CD14-positive monocyte (primary cell): ENCODE data around the gene DPM2. TPM values are rescaled to one million over a fixed set of nuclear protein-coding genes. Genes with fewer than 3 reads are reported as not detected.

ENCODE experiments used
- DNase-seq, 3 donors: peaks; one replicate each; pipeline ENCODE4 v3.0.0-alpha.2; 2011 to 2022
- H2AFZ ChIP-seq: 2 replicates; pipeline ENCODE4 v1.6.0; 2012; ENCODE audit warnings: mild to moderate bottlenecking, low read depth, low read length, inconsistent platforms; ENCODE audit not compliant: insufficient read depth, poor library complexity, severe bottlenecking
- H3K27ac ChIP-seq, 2 donors: 1 replicate in 1 of 2; 2 replicates in 1 of 2; pipeline ENCODE4 v1.5.1; 2012 to 2013; ENCODE audit warnings: low read length in 2 of 2, control low read depth in 1 of 2, inconsistent platforms in 1 of 2, low read depth in 1 of 2, mild to moderate bottlenecking in 1 of 2
- H3K27me3 ChIP-seq, 2 donors: one replicate each; pipeline versions ENCODE4 v1.6.0 to v1.6.1; 2011 to 2013; ENCODE audit warnings: low read length in 2 of 2; ENCODE audit not compliant: control insufficient read depth in 2 of 2, insufficient read depth in 2 of 2
- H3K36me3 ChIP-seq, 2 donors: replicated peaks in 1 of 2; 1 replicate in 1 of 2; 2 replicates in 1 of 2; pipeline versions ENCODE4 v1.5.1 to v1.6.1; 2012 to 2013; ENCODE audit warnings: low read length in 2 of 2, control low read depth in 1 of 2, inconsistent platforms in 1 of 2, mild to moderate bottlenecking in 1 of 2; ENCODE audit not compliant: insufficient read depth in 2 of 2, control insufficient read depth in 1 of 2
- H3K4me1 ChIP-seq, 2 donors: 1 replicate in 1 of 2; 2 replicates in 1 of 2; pipeline versions ENCODE4 v1.5.1 to v1.6.1; 2012 to 2013; ENCODE audit warnings: low read length in 2 of 2, control low read depth in 1 of 2, inconsistent platforms in 1 of 2, mild to moderate bottlenecking in 1 of 2, moderate library complexity in 1 of 2; ENCODE audit not compliant: insufficient read depth in 2 of 2, control insufficient read depth in 1 of 2
- H3K4me2 ChIP-seq: replicated peaks from 2 replicates; pipeline ENCODE3; 2012; ENCODE audit warnings: low read length, moderate library complexity, mild to moderate bottlenecking; ENCODE audit not compliant: poor library complexity, severe bottlenecking; ENCODE audit errors: extremely low read depth
- H3K4me3 ChIP-seq, 3 experiments: fragments of 200-600 bp in 1 of 3; sonication (generic) in 1 of 3; replicated peaks in 1 of 3; 1 replicate in 2 of 3; 2 replicates in 1 of 3; pipeline ENCODE4 v1.5.1; 2011 to 2013; ENCODE audit warnings: low read length in 3 of 3, mild to moderate bottlenecking in 3 of 3, control low read depth in 2 of 3, low read depth in 2 of 3, inconsistent platforms in 1 of 3, moderate library complexity in 1 of 3
- H3K79me2 ChIP-seq: 2 replicates; pipeline ENCODE4 v1.6.0; 2012; ENCODE audit warnings: mild to moderate bottlenecking, control low read depth, inconsistent platforms, low read length, moderate library complexity; ENCODE audit not compliant: insufficient read depth
- H3K9ac ChIP-seq: 2 replicates; pipeline ENCODE4 v1.6.0; 2017; ENCODE audit warnings: low read length, mild to moderate bottlenecking; ENCODE audit not compliant: insufficient read depth, poor library complexity, severe bottlenecking
- H3K9me3 ChIP-seq, 2 donors: replicated peaks in 1 of 2; 1 replicate in 1 of 2; 2 replicates in 1 of 2; pipeline versions ENCODE4 v1.5.1 to v1.6.1; 2012 to 2013; ENCODE audit warnings: low read length in 2 of 2, control low read depth in 1 of 2; ENCODE audit not compliant: control insufficient read depth in 1 of 2, insufficient read depth in 1 of 2
- H4K20me1 ChIP-seq: 2 replicates; pipeline ENCODE4 v1.6.0; 2012; ENCODE audit warnings: mild to moderate bottlenecking, low read length, control low read depth, moderate library complexity; ENCODE audit not compliant: insufficient read depth
- H3K27ac Mint-ChIP-seq, 7 donors: one replicate each; pipeline ENCODE4 v1.8.0; 2020; ENCODE audit warnings: mild to moderate bottlenecking in 7 of 7, mixed read lengths in 7 of 7, moderate library complexity in 6 of 7, inconsistent platforms in 2 of 7
- H3K27me3 Mint-ChIP-seq, 3 donors: one replicate each; pipeline ENCODE4 v1.8.0; 2021 to 2022; ENCODE audit warnings: low read depth in 3 of 3, mild to moderate bottlenecking in 3 of 3, mixed read lengths in 3 of 3, moderate library complexity in 3 of 3, inconsistent platforms in 1 of 3
- H3K36me3 Mint-ChIP-seq, 2 donors: one replicate each; pipeline ENCODE4 v1.8.0; 2020; ENCODE audit warnings: mixed read lengths in 2 of 2, inconsistent platforms in 1 of 2, mild to moderate bottlenecking in 1 of 2
- H3K4me1 Mint-ChIP-seq: one replicate; pipeline ENCODE4 v1.8.0; 2020; ENCODE audit warnings: mild to moderate bottlenecking, mixed read lengths
- H3K4me3 Mint-ChIP-seq, 2 donors: one replicate each; pipeline ENCODE4 v1.8.0; 2020; ENCODE audit warnings: mild to moderate bottlenecking in 2 of 2, mixed read lengths in 2 of 2, moderate library complexity in 1 of 2
- H3K9me3 Mint-ChIP-seq, 7 donors: one replicate each; pipeline ENCODE4 v1.8.0; 2020 to 2022; ENCODE audit warnings: mixed read lengths in 7 of 7, mild to moderate bottlenecking in 6 of 7, moderate library complexity in 6 of 7, inconsistent platforms in 2 of 7
- WGBS: methylation state at CpG from one replicate; pipeline ENCODE4 v1.1.5; 2013; ENCODE audit warnings: missing lambda C conversion rate; ENCODE audit not compliant: insufficient coverage; 5-methylcytosine and 5-hydroxymethylcytosine counted together
- intact Hi-C, 2 donors: fragments of 100-400 bp; cut with micrococcal nuclease; formaldehyde crosslinking; loops; one replicate each; pipeline versions ENCODE4 v1.15.0 to v1.15.1; 2023
- polyA plus RNA-seq, 3 donors: library from polyadenylated mRNA; depleted of rRNA in 1 of 3; unstranded in 2 of 3; stranded (reverse) in 1 of 3; fragments of 300-500 nt in 2 of 3; fragments of >200 nt in 1 of 3; fragmentation: Illumina TruSeq in 2 of 3; gene quantifications; 1 replicate in 2 of 3; 2 replicates in 1 of 3; pipeline ENCODE4 v1.2.3, GENCODE V29; 2012 to 2021
- TF ChIP-seq, protein P1 (sequence below): fragments of 200-600 bp; IDR thresholded peaks from one replicate; pipeline ENCODE4 v1.8.0; 2022; ENCODE audit warnings: antibody characterized with exemption, mild to moderate bottlenecking

DPM2 gene
- polyA plus RNA-seq, 3 donors, result 22.4 to 28.7 (median 25.4) TPM

DNA sequence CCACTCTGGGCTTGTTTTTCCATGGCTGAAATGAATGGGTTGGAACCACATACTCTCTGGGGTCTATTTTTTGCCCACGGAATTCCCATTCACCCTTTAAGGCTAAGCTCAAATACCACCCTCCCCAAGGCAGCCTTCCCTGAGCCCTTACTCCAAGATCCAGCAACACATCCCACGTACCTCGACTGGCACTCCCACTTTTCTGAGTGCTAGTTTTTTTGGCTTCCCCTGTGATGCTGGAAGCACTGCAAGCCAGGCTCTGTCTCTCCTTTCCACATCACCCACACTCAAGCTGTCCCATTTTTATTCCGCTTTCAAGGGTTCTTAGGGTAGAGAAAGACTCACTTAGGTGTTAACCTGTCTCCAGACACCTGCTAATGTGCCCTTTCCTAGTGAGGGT is 44.3 kb downstream of the DPM2 start:
- H3K4me3 Mint-ChIP-seq, result no peak overlapping the region
- no peaks in the 10 kb centered on the region for H3K27me3 ChIP-seq
- H3K4me1 ChIP-seq, result peaks cover 12 to 16% of the 10 kb centered on the region in 2 donors
- H3K4me2 ChIP-seq, result no peak overlapping the region
- H2AFZ ChIP-seq, result no peak overlapping the region
- TF ChIP-seq, protein P1, sequence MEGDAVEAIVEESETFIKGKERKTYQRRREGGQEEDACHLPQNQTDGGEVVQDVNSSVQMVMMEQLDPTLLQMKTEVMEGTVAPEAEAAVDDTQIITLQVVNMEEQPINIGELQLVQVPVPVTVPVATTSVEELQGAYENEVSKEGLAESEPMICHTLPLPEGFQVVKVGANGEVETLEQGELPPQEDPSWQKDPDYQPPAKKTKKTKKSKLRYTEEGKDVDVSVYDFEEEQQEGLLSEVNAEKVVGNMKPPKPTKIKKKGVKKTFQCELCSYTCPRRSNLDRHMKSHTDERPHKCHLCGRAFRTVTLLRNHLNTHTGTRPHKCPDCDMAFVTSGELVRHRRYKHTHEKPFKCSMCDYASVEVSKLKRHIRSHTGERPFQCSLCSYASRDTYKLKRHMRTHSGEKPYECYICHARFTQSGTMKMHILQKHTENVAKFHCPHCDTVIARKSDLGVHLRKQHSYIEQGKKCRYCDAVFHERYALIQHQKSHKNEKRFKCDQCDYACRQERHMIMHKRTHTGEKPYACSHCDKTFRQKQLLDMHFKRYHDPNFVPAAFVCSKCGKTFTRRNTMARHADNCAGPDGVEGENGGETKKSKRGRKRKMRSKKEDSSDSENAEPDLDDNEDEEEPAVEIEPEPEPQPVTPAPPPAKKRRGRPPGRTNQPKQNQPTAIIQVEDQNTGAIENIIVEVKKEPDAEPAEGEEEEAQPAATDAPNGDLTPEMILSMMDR, result no peak
- no peaks in the 10 kb centered on the region for H4K20me1 ChIP-seq
- peaks cover 13% of the 10 kb centered on the region for H3K4me1 Mint-ChIP-seq
- WGBS, result 100% methylated on average over 3 of the region's 4 CpGs
- peaks cover 44 to 60% of the 10 kb centered on the region in 2 donors for H3K36me3 ChIP-seq
- H3K9me3 ChIP-seq, result peaks cover 34 to 36% of the 10 kb centered on the region in 2 donors
- H3K27ac ChIP-seq, result no peak overlapping the region
- H3K36me3 Mint-ChIP-seq, result peaks cover 55 to 63% of the 10 kb centered on the region in 2 donors
- peaks cover under 1 to 5% (median 4%) of the 10 kb centered on the region in 3 donors for H3K27me3 Mint-ChIP-seq
- H3K9me3 Mint-ChIP-seq, result peaks cover 32 to 39% (median 36%) of the 10 kb centered on the region in 7 donors
- no peak overlapping the region for H3K4me3 ChIP-seq
- no peaks in the 10 kb centered on the region for H3K79me2 ChIP-seq
- no peak for DNase-seq
- no peak overlapping the region for H3K27ac Mint-ChIP-seq
- intact Hi-C loops, result no loop called here
- H3K9ac ChIP-seq, result no peak overlapping the region

DNA sequence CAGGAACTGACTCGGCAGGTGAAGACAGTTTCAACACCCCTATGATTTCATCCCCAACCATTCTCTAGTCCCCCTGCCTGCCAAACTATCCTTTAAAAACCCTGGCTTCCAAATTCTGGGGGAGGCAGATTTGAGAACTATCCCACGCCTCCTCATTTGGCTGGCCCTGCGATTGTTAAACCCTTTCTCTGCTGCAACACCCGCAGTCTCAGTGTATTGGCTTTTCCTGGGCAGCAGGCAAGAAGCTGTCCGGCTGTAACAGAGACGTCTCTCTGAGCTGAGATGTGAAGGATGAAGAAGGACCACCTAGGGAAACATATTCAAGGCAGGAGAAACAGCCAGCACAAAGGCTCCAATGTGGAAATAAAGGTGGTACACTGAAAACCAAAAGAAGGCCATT is 44.8 kb downstream of the DPM2 start:
- no peak overlapping the region for H3K4me3 Mint-ChIP-seq
- intact Hi-C loops, result no loop called here
- peaks cover 0 to 3% (median 2%) of the 10 kb centered on the region in 3 donors for H3K27me3 Mint-ChIP-seq
- H3K27me3 ChIP-seq, result no peaks in the 10 kb centered on the region
- no peak overlapping the region for H3K9ac ChIP-seq
- H3K36me3 Mint-ChIP-seq, result peaks cover 56 to 67% of the 10 kb centered on the region in 2 donors
- peaks cover 11% of the 10 kb centered on the region for H3K4me1 Mint-ChIP-seq
- H3K27ac ChIP-seq, result no peak overlapping the region
- no peak overlapping the region for H2AFZ ChIP-seq
- peak overlapping the region in 1 of 7 donors; percentile 63 for H3K27ac Mint-ChIP-seq
- H3K79me2 ChIP-seq, result no peaks in the 10 kb centered on the region
- no peak for DNase-seq
- TF ChIP-seq, protein P1, result no peak
- H4K20me1 ChIP-seq, result no peaks in the 10 kb centered on the region
- peaks cover 44 to 61% of the 10 kb centered on the region in 2 donors for H3K36me3 ChIP-seq
- WGBS, result 90% methylated on average over 6 of the region's 6 CpGs
- no peak overlapping the region for H3K4me3 ChIP-seq
- peaks cover 34 to 36% of the 10 kb centered on the region in 2 donors for H3K9me3 ChIP-seq
- H3K9me3 Mint-ChIP-seq, result peaks cover 32 to 39% (median 36%) of the 10 kb centered on the region in 7 donors
- H3K4me1 ChIP-seq, result peaks cover 10 to 13% of the 10 kb centered on the region in 2 donors
- no peak overlapping the region for H3K4me2 ChIP-seq
